Glutamatergic neuron (in vitro differentiated cells): ENCODE measurements around the gene LNX2. TPM values are rescaled to one million over a fixed set of nuclear protein-coding genes. Genes with fewer than 3 reads are reported as not detected.
"Not testable (repeated sequence)": the region's sequence is repeated elsewhere in the genome, so short reads cannot be mapped to it uniquely, and the experiment has no call there.

Experiments used
- DNase-seq: peaks from one replicate; pipeline ENCODE4 v3.0.0; 2022
- H3K27ac Mint-ChIP-seq: one replicate; pipeline ENCODE4 v1.8.0; 2020; ENCODE audit warnings: mild to moderate bottlenecking, mixed read lengths, inconsistent platforms; ENCODE audit not compliant: unreplicated experiment
- H3K27me3 Mint-ChIP-seq: one replicate; pipeline ENCODE4 v1.8.0; 2020; ENCODE audit warnings: mild to moderate bottlenecking, moderate library complexity, mixed read lengths, inconsistent platforms; ENCODE audit not compliant: unreplicated experiment
- H3K36me3 Mint-ChIP-seq: one replicate; pipeline ENCODE4 v1.8.0; 2020; ENCODE audit warnings: mild to moderate bottlenecking, mixed read lengths, inconsistent platforms; ENCODE audit not compliant: unreplicated experiment
- H3K4me1 Mint-ChIP-seq: one replicate; pipeline ENCODE4 v1.8.0; 2020; ENCODE audit warnings: mild to moderate bottlenecking, low read depth, mixed read lengths, inconsistent platforms; ENCODE audit not compliant: unreplicated experiment
- H3K4me3 Mint-ChIP-seq: one replicate; pipeline ENCODE4 v1.8.0; 2020; ENCODE audit warnings: mild to moderate bottlenecking, mixed read lengths, inconsistent platforms; ENCODE audit not compliant: unreplicated experiment
- H3K9me3 Mint-ChIP-seq: one replicate; pipeline ENCODE4 v1.8.0; 2020; ENCODE audit warnings: mild to moderate bottlenecking, moderate library complexity, mixed read lengths, inconsistent platforms; ENCODE audit not compliant: unreplicated experiment
- total RNA-seq: library from RNA; stranded (reverse); fragmentation: NEBNext Ultra II Directional; extraction: Animal tissue kit (Norgen Biotek cat#: 25700); gene quantifications from one replicate; pipeline ENCODE4 v1.2.1, GENCODE V29; 2021; ENCODE audit not compliant: unreplicated experiment
- TF ChIP-seq, protein P1 (sequence below): fragments of 200-600 bp; sonication (generic); IDR thresholded peaks from one replicate; pipeline ENCODE4 v1.5.0; 2021; ENCODE audit not compliant: partially characterized antibody, unreplicated experiment

LNX2 gene
- total RNA-seq, 1 donor from 2014 or later: 3.2 TPM

DNA sequence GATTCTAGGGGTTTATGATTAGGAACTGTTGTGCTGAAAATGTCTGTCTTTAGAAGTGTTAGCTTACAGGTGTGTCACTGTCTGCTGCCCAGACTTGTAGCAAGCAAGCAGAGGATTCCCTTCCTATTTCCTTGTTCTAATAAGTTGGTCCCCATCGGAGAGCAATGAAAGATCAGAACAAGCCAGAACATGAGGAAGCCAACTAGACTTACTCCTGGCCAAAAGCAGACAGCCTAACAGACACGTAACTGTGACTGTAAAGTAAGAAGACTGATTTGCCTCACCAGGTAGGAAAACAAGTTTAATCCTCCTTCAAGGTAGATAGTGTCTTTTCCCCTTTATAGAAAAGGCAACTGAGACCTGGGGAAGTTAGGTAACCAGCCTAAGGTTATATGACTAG lies 13.9 kb upstream of the LNX2 start:
- Mint-ChIP-seq H3K4me1 (peaks cover 10% of the 10 kb centered on the region), H3K27me3 (no peaks in the 10 kb centered on the region), H3K4me3 (no peak overlapping the region), H3K27ac (no peak overlapping the region), H3K9me3 (no peaks in the 10 kb centered on the region), H3K36me3 (no peaks in the 10 kb centered on the region)
- no peak for DNase-seq
- TF ChIP-seq, protein P1, sequence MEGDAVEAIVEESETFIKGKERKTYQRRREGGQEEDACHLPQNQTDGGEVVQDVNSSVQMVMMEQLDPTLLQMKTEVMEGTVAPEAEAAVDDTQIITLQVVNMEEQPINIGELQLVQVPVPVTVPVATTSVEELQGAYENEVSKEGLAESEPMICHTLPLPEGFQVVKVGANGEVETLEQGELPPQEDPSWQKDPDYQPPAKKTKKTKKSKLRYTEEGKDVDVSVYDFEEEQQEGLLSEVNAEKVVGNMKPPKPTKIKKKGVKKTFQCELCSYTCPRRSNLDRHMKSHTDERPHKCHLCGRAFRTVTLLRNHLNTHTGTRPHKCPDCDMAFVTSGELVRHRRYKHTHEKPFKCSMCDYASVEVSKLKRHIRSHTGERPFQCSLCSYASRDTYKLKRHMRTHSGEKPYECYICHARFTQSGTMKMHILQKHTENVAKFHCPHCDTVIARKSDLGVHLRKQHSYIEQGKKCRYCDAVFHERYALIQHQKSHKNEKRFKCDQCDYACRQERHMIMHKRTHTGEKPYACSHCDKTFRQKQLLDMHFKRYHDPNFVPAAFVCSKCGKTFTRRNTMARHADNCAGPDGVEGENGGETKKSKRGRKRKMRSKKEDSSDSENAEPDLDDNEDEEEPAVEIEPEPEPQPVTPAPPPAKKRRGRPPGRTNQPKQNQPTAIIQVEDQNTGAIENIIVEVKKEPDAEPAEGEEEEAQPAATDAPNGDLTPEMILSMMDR: no peak

DNA sequence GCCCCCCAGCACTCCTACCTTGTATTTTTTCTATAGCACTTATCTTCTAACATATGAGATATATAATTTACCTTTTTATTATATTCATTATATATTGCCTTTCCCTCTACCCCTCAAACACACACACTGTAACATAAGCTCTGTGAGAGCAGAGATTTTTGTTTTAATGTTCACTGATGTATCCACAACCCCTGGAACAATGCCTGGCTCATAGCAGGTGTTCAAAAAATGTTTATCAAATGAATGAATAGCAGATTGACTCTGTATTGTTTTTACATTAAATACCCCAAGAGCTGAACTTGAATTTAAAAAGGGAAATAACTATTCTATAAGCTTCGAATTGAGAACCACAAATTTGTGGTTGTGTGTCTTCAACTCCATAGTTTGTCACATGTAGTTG lies 12.3 kb upstream of the LNX2 start:
- Mint-ChIP-seq H3K36me3 (no peaks in the 10 kb centered on the region), H3K4me3 (no peak overlapping the region), H3K4me1 (peaks cover 4% of the 10 kb centered on the region), H3K27me3 (no peaks in the 10 kb centered on the region), H3K27ac (no peak overlapping the region), H3K9me3 (no peaks in the 10 kb centered on the region)
- TF ChIP-seq, protein P1: no peak
- no peak for DNase-seq

DNA sequence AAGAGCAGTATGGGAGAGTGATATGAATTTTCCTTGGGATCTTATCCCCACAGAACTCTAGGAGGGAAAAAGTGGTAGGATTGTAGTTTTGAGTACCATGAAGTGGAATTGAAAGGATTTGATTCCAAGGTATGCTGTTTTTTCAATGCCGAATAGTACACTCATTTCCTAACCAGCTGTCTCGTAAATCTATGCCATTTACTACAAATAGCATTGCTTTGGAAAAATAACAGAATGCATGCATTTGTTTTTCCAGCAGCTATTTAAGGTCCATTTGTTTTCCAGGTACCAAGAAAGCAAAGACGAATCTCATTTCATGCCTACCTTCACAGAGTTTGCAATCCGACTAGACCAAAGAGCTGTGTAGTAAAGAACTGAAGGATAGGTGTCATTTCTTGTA lies 11.9 kb upstream of the LNX2 start:
- Mint-ChIP-seq H3K9me3 (no peaks in the 10 kb centered on the region), H3K27ac (no peak overlapping the region), H3K36me3 (no peaks in the 10 kb centered on the region), H3K27me3 (no peaks in the 10 kb centered on the region), H3K4me3 (no peak overlapping the region), H3K4me1 (peaks cover 4% of the 10 kb centered on the region)
- TF ChIP-seq, protein P1: no peak
- no peak for DNase-seq

DNA sequence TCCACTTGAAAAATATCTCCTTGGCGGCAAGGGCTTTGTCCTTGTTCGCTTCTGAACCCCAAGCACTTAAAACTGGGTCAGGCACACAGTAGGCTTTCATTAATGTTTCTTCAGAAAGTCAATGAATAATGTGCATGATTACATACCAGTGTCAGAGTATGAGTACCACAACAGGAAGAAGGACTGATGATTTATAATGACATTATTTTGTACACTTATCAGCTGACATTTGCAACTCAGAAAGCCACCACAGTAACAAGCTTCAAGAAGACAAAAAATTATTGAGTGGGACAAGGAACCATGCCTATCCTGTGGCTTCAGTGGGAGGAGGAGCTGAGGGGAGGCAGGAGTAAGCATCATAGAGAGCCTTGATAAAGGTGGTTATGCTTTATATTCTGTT lies 11.3 kb upstream of the LNX2 start:
- DNase-seq: no peak
- Mint-ChIP-seq H3K4me3 (no peak overlapping the region), H3K36me3 (no peaks in the 10 kb centered on the region), H3K9me3 (no peaks in the 10 kb centered on the region), H3K27me3 (no peaks in the 10 kb centered on the region), H3K4me1 (peaks cover 4% of the 10 kb centered on the region), H3K27ac (no peak overlapping the region)
- TF ChIP-seq, protein P1: no peak

DNA sequence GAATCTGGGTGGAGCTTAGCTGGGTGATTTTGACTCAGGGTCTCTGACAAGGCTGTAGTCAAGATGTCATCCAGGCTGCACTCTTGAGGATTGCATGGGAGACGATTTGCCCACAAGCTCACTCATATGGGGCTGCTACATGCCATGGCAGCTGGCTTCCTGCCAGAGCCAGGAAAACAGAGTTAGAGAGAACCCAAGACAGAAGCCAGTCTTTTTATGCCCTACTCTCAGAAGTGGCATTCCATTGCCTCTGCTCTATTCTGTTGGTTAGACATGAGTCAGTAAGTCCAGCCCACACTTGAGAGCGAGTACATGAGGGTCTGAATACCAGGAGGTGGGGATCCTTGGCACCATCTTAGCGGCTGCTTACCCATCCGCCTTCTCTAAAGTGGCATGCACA lies 10.8 kb upstream of the LNX2 start:
- no peak for DNase-seq
- H3K4me1 Mint-ChIP-seq: no peaks in the 10 kb centered on the region
- H3K27ac Mint-ChIP-seq: no peak overlapping the region

DNA sequence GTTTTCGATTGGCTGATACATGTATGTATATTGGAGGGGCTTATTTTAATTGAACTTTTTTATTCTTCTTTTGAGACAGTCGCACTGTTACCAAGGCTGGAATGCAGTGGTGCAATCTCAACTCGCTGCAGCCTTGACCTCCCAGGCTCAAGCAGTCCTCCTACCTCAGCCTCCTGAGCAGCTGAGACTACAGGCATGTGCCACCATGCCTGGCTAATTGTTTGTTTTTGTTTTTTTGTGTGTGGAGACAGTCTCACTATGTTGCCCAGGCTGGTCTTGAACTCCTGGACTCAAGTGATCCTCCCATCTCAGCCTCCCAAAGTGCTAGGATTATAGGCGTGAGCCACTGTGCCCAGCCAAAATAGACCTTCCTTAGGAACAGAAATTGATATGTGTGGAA lies 8.4 kb upstream of the LNX2 start:
- not testable (repeated sequence) for H3K9me3 Mint-ChIP-seq, H3K27ac Mint-ChIP-seq, H3K4me3 Mint-ChIP-seq, H3K36me3 Mint-ChIP-seq, DNase-seq, H3K27me3 Mint-ChIP-seq, H3K4me1 Mint-ChIP-seq

More for the DNA sequence above, 10.8 kb upstream of the LNX2 start:
- Mint-ChIP-seq H3K36me3 (no peaks in the 10 kb centered on the region), H3K27me3 (no peaks in the 10 kb centered on the region), H3K9me3 (no peaks in the 10 kb centered on the region), H3K4me3 (no peak overlapping the region)
- TF ChIP-seq, protein P1: no peak
